NCI-H748 (cell line): ENCODE results near the gene FBLN2.
"Not testable (repeated sequence)": the region's sequence is repeated elsewhere in the genome, so short reads cannot be mapped to it uniquely, and the experiment has no call there.

Source experiments
- DNase-seq: peaks from one replicate; lab custom pipeline; 2025; ENCODE audit not compliant: unreplicated experiment; lab: John Stamatoyannopoulos, UW

Gene FBLN2

GRCh38 chr3:13513051-13513912 lies 35.6 kb upstream of the FBLN2 start:
- no peak for DNase-seq

GRCh38 chr3:13513913-13514517 lies 34.9 kb upstream of the FBLN2 start:
- DNase-seq = no peak

- DNase-seq = no peak
These were observed 34.1 kb upstream of the FBLN2 start for GRCh38 chr3:13514639-13515435.

GRCh38 chr3:13515786-13516759 lies 32.9 kb upstream of the FBLN2 start:
- DNase-seq = no peak

- no peak for DNase-seq
These were observed 32.2 kb upstream of the FBLN2 start for GRCh38 chr3:13516760-13517135.

- DNase-seq = no peak
These were observed 31.5 kb upstream of the FBLN2 start for GRCh38 chr3:13517253-13517977.

- no peak for DNase-seq
These were observed 30.4 kb upstream of the FBLN2 start for GRCh38 chr3:13518516-13518953.

- no peak for DNase-seq
These were observed 29.7 kb upstream of the FBLN2 start for GRCh38 chr3:13519006-13519791.

- DNase-seq = no peak
These were observed 28.5 kb upstream of the FBLN2 start for GRCh38 chr3:13520326-13520880.

- no peak for DNase-seq
These were observed 27.6 kb upstream of the FBLN2 start for GRCh38 chr3:13521309-13521708.

- not testable (repeated sequence) for DNase-seq
These were observed 27.2 kb upstream of the FBLN2 start for GRCh38 chr3:13521749-13522148.

- no peak for DNase-seq
These were observed 26.7 kb upstream of the FBLN2 start for GRCh38 chr3:13522236-13522635.

GRCh38 chr3:13524979-13525669 lies 23.8 kb upstream of the FBLN2 start:
- DNase-seq = no peak

GRCh38 chr3:13525827-13526625 lies 22.9 kb upstream of the FBLN2 start:
- DNase-seq = no peak

- DNase-seq = no peak
These were observed 22.3 kb upstream of the FBLN2 start for GRCh38 chr3:13526626-13526949.

GRCh38 chr3:13528217-13528867 lies 20.6 kb upstream of the FBLN2 start:
- DNase-seq = peak; percentile 11
